ENCODE measurements around the gene VEGFB.

Gene VEGFB

GRCh38 chr11:64229090-64229743 lies 5.2 kb upstream of the VEGFB start:
- H4K20me1 ChIP-seq (ENCODE audit: insufficient read depth, low read length): no peaks in the 10 kb centered on the region
- H3K9ac ChIP-seq (ENCODE audit: low read length): no peak overlapping the region
- no peaks in the 10 kb centered on the region for H3K9me3 ChIP-seq (ENCODE audit: insufficient read depth, low read length)
- no peak overlapping the region for H3K27ac ChIP-seq (ENCODE audit: low read length)
- peaks cover 26% of the 10 kb centered on the region for H3K4me1 ChIP-seq (ENCODE audit: low read length)
- H3K4me3 ChIP-seq (ENCODE audit: low read length): 0 out of 2 replicates have a peak overlapping the region, but pooled peaks have one; percentile 89
- H3K4me2 ChIP-seq (ENCODE audit: low read length): peak overlapping the region; percentile 93
- no peaks in the 10 kb centered on the region for H3K36me3 ChIP-seq (replicated peaks; ENCODE audit: low read depth, low read length)
- no peak overlapping the region for H2AFZ ChIP-seq (ENCODE audit: low read depth, low read length)
- no peaks in the 10 kb centered on the region for H3K27me3 ChIP-seq (ENCODE audit: low read depth, low read length)
- TF ChIP-seq CTCF (IDR thresholded peaks at IDR 0.05; ENCODE audit: low read depth, low read length): no peak
- TF ChIP-seq EZH2phosphoT487 (IDR thresholded peaks at IDR 0.05; ENCODE audit: low read depth): no peak
- H3K79me2 ChIP-seq (ENCODE audit: low read length): peaks cover 17% of the 10 kb centered on the region

- Histone ChIP-seq H3K9me3 (ENCODE audit: insufficient read depth, low read length) (no peaks in the 10 kb centered on the region), H3K4me3 (ENCODE audit: low read length) (peak overlapping the region; percentile 89), H2AFZ (ENCODE audit: low read depth, low read length) (no peak overlapping the region), H3K4me1 (ENCODE audit: low read length) (peaks cover 26% of the 10 kb centered on the region), H3K27me3 (ENCODE audit: low read depth, low read length) (no peaks in the 10 kb centered on the region), H3K9ac (ENCODE audit: low read length) (peak overlapping the region; percentile 84), H4K20me1 (ENCODE audit: insufficient read depth, low read length) (no peaks in the 10 kb centered on the region), H3K4me2 (ENCODE audit: low read length) (peak overlapping the region; percentile 93), H3K36me3 (replicated peaks; ENCODE audit: low read depth, low read length) (no peaks in the 10 kb centered on the region), H3K27ac (ENCODE audit: low read length) (peak overlapping the region; percentile 12; the same call in 1 of the 2 replicates), H3K79me2 (ENCODE audit: low read length) (peaks cover 17% of the 10 kb centered on the region)
- no peak for TF ChIP-seq EZH2phosphoT487 (IDR thresholded peaks at IDR 0.05; ENCODE audit: low read depth)
- TF ChIP-seq CTCF (IDR thresholded peaks at IDR 0.05; ENCODE audit: low read depth, low read length): no peak
Measured at GRCh38 chr11:64229744-64230170, 4.6 kb upstream of the VEGFB start.

- Histone ChIP-seq H3K4me3 (ENCODE audit: low read length) (peak within 1 kb of the TSS; percentile 89), H3K9ac (ENCODE audit: low read length) (peak within 1 kb of the TSS; percentile 84), H3K9me3 (ENCODE audit: insufficient read depth, low read length) (no peaks in the 10 kb centered on the region), H3K4me2 (ENCODE audit: low read length) (peak within 1 kb of the TSS; percentile 93), H3K27ac (ENCODE audit: low read length) (peak within 1 kb of the TSS; percentile 29), H3K4me1 (ENCODE audit: low read length) (peaks cover 24% of the 10 kb centered on the region), H3K36me3 (replicated peaks; ENCODE audit: low read depth, low read length) (peaks cover under 1% of the 10 kb centered on the region), H3K79me2 (ENCODE audit: low read length) (peaks cover 18% of the 10 kb centered on the region), H4K20me1 (ENCODE audit: insufficient read depth, low read length) (peaks cover 3% of the 10 kb centered on the region; the same call in 1 of the 2 replicates), H3K27me3 (ENCODE audit: low read depth, low read length) (no peaks in the 10 kb centered on the region), H2AFZ (ENCODE audit: low read depth, low read length) (peak within 1 kb of the TSS; percentile 68; the same call in 1 of the 2 replicates)
- TF ChIP-seq CTCF (IDR thresholded peaks at IDR 0.05; ENCODE audit: low read depth, low read length) (no peak), EZH2phosphoT487 (IDR thresholded peaks at IDR 0.05; ENCODE audit: low read depth) (no peak)
Measured at GRCh38 chr11:64230171-64230984, 4.0 kb upstream of the VEGFB start, which contains the start of gene DNAJC4. Gene DNAJC4 (plus strand): TSS chr11:64230548. CDS start chr11:64230855, 307 bp downstream.

GRCh38 chr11:64230985-64231365 lies 3.4 kb upstream of the VEGFB start:
- Histone ChIP-seq H3K4me2 (ENCODE audit: low read length) (peak overlapping the region; percentile 93), H3K4me3 (ENCODE audit: low read length) (peak overlapping the region; percentile 89), H3K9me3 (ENCODE audit: insufficient read depth, low read length) (no peaks in the 10 kb centered on the region), H4K20me1 (ENCODE audit: insufficient read depth, low read length) (peaks cover 9% of the 10 kb centered on the region; the same call in 1 of the 2 replicates), H3K27me3 (ENCODE audit: low read depth, low read length) (no peaks in the 10 kb centered on the region), H2AFZ (ENCODE audit: low read depth, low read length) (peak overlapping the region; percentile 68; the same call in 1 of the 2 replicates), H3K79me2 (ENCODE audit: low read length) (peaks cover 19% of the 10 kb centered on the region), H3K9ac (ENCODE audit: low read length) (peak overlapping the region; percentile 84), H3K4me1 (ENCODE audit: low read length) (peaks cover 28% of the 10 kb centered on the region), H3K27ac (ENCODE audit: low read length) (peak overlapping the region; percentile 29), H3K36me3 (replicated peaks; ENCODE audit: low read depth, low read length) (peaks cover 6% of the 10 kb centered on the region)
- no peak for TF ChIP-seq CTCF (IDR thresholded peaks at IDR 0.05; ENCODE audit: low read depth, low read length)
- TF ChIP-seq EZH2phosphoT487 (IDR thresholded peaks at IDR 0.05; ENCODE audit: low read depth): no peak
